ENCODE measurements around the gene PPHLN1. TPM values are rescaled to one million over a fixed set of nuclear protein-coding genes. Genes with fewer than 3 reads are reported as not detected.

PPHLN1 gene
- total RNA-seq, 6 experiments from 2014 or later, result 15.8 to 33.0 (median 21.5) TPM

GRCh38 chr12:42409471-42409870 is 83.5 kb downstream of the PPHLN1 start:
- Histone ChIP-seq H3K9me3 (no peaks in the 10 kb centered on the region), H3K36me3 (no peaks in the 10 kb centered on the region), H3K27me3 (no peaks in the 10 kb centered on the region), H3K27ac (no peak overlapping the region), H3K4me1 (no peaks in the 10 kb centered on the region), H3K4me3 (no peak overlapping the region)
- TF ChIP-seq CTCF (IDR thresholded peaks at IDR 0.05) (no peak), POLR2A (IDR thresholded peaks at IDR 0.05) (no peak)
- 81% methylated on average over 2 of the region's 2 CpGs for WGBS (ENCODE audit: insufficient coverage, low coverage, low lambda C conversion rate, missing lambda C conversion rate)
- DNase-seq (no peak), ATAC-seq (no peak)
- intact Hi-C loops (cut with DNase I), result no loop called here

- DNase-seq, result no peak
- WGBS (ENCODE audit: insufficient coverage, low coverage, low lambda C conversion rate, missing lambda C conversion rate), result 33% methylated on average over 1 of the region's 1 CpG
- Histone ChIP-seq H3K27me3 (no peaks in the 10 kb centered on the region), H3K4me3 (no peak overlapping the region), H3K4me1 (no peaks in the 10 kb centered on the region), H3K9me3 (no peaks in the 10 kb centered on the region), H3K36me3 (no peaks in the 10 kb centered on the region), H3K27ac (no peak overlapping the region)
- intact Hi-C loops (cut with DNase I), result no loop called here
- no peak for ATAC-seq
- TF ChIP-seq CTCF (IDR thresholded peaks at IDR 0.05) (no peak), POLR2A (IDR thresholded peaks at IDR 0.05) (no peak)
Measured at GRCh38 chr12:42410340-42410739, 84.4 kb downstream of the PPHLN1 start.

GRCh38 chr12:42420395-42420794 is 94.4 kb downstream of the PPHLN1 start:
- no peaks in the 10 kb centered on the region for H3K9me3 ChIP-seq
- H3K27me3 ChIP-seq, result no peaks in the 10 kb centered on the region
- TF ChIP-seq POLR2A (IDR thresholded peaks at IDR 0.05), result no peak
- no peak for TF ChIP-seq CTCF (IDR thresholded peaks at IDR 0.05)
- intact Hi-C loops (cut with DNase I), result no loop called here
- H3K36me3 ChIP-seq, result no peaks in the 10 kb centered on the region
- 74% methylated on average over 3 of the region's 3 CpGs for WGBS (ENCODE audit: insufficient coverage, low coverage, low lambda C conversion rate, missing lambda C conversion rate)
- ATAC-seq, result no peak
- no peak overlapping the region for H3K27ac ChIP-seq
- H3K4me3 ChIP-seq, result no peak overlapping the region
- peaks cover 0 to 13% (median 0%) of the 10 kb centered on the region in 4 donors for H3K4me1 ChIP-seq
- no peak for DNase-seq

- peak; percentile 40 to 78 (median 66) for ATAC-seq
- no peak for DNase-seq
- H3K27me3 ChIP-seq, result no peaks in the 10 kb centered on the region
- TF ChIP-seq POLR2A (IDR thresholded peaks at IDR 0.05) (no peak), CTCF (IDR thresholded peaks at IDR 0.05) (no peak)
- no peaks in the 10 kb centered on the region for H3K9me3 ChIP-seq
- peaks cover 0 to 8% (median 0%) of the 10 kb centered on the region in 4 donors for H3K4me1 ChIP-seq
- no peaks in the 10 kb centered on the region for H3K36me3 ChIP-seq
- 48% methylated on average over 3 of the region's 3 CpGs for WGBS (ENCODE audit: insufficient coverage, low coverage, low lambda C conversion rate, missing lambda C conversion rate)
- H3K4me3 ChIP-seq, result no peak overlapping the region
- intact Hi-C loops (cut with DNase I), result no loop called here
- no peak overlapping the region for H3K27ac ChIP-seq
Measured at GRCh38 chr12:42421844-42422779, 96.1 kb downstream of the PPHLN1 start.
